Lower lobe of right lung (tissue), 2 donors: ENCODE data around the gene HBM. TPM values are rescaled to one million over a fixed set of nuclear protein-coding genes. Genes with fewer than 3 reads are reported as not detected.
"Not testable (repeated sequence)": the region's sequence is repeated elsewhere in the genome, so short reads cannot be mapped to it uniquely, and the experiment has no call there.

Experiments used
- ATAC-seq, 2 donors: fragments of 200-7000 bp; cut with Tn5 transposase; one replicate each; pipeline ENCODE4 v1.9.1; 2020 to 2022; ENCODE audit warnings: mild to moderate bottlenecking in 2 of 2, moderate library complexity in 2 of 2
- DNase-seq: peaks from one replicate; pipeline ENCODE4 v3.0.0-alpha.2; 2020
- H3K27ac ChIP-seq: fragments of 200-600 bp; one replicate; pipeline ENCODE4 v1.8.0; 2022
- H3K27me3 ChIP-seq: fragments of 200-600 bp; one replicate; pipeline ENCODE4 v1.8.0; 2022; ENCODE audit warnings: low read depth
- H3K36me3 ChIP-seq: fragments of 200-600 bp; one replicate; pipeline ENCODE4 v1.8.0; 2022; ENCODE audit warnings: mild to moderate bottlenecking
- H3K4me1 ChIP-seq: fragments of 200-600 bp; one replicate; pipeline ENCODE4 v1.8.0; 2022
- H3K4me3 ChIP-seq: fragments of 200-600 bp; one replicate; pipeline ENCODE4 v1.8.0; 2022; ENCODE audit warnings: mild to moderate bottlenecking
- H3K9me3 ChIP-seq: fragments of 200-600 bp; one replicate; pipeline ENCODE4 v1.8.0; 2022
- CTCF ChIP-seq: fragments of 200-600 bp; IDR thresholded peaks from one replicate; pipeline ENCODE4 v1.8.0; 2022; ENCODE audit warnings: antibody characterized with exemption, mild to moderate bottlenecking
- intact Hi-C: fragments of 100-400 bp; cut with DNase I; formaldehyde crosslinking; loops from one replicate; pipeline ENCODE4 v1.11.0; 2022
- total RNA-seq: library from RNA; stranded (reverse); fragmentation: NEBNext Ultra II Directional; extraction: Animal tissue kit (Norgen Biotek cat#: 25700); gene quantifications from one replicate; pipeline ENCODE4 v1.2.1, GENCODE V29; 2021
- donor health status: DM: no; HTN: yes; CAD: no; lungs with severe emphysema.

Gene HBM
- total RNA-seq, 1 donor from 2014 or later: not detected

GRCh38 chr16:119835-120491 lies 45.8 kb upstream of the HBM start:
- no peak for TF ChIP-seq CTCF
- Histone ChIP-seq H3K27ac (no peak overlapping the region), H3K4me1 (no peaks in the 10 kb centered on the region), H3K4me3 (no peak overlapping the region), H3K36me3 (peaks cover 35% of the 10 kb centered on the region), H3K9me3 (no peaks in the 10 kb centered on the region), H3K27me3 (no peaks in the 10 kb centered on the region)
- intact Hi-C loops: no loop called here
- no peak for DNase-seq
- ATAC-seq: no peak

GRCh38 chr16:120756-121155 lies 45.0 kb upstream of the HBM start:
- H3K4me3 ChIP-seq: no peak overlapping the region
- peaks cover 33% of the 10 kb centered on the region for H3K36me3 ChIP-seq
- intact Hi-C loops: no loop called here
- H3K9me3 ChIP-seq: no peaks in the 10 kb centered on the region
- no peaks in the 10 kb centered on the region for H3K4me1 ChIP-seq
- no peak overlapping the region for H3K27ac ChIP-seq
- no peak for TF ChIP-seq CTCF
- DNase-seq (no peak), ATAC-seq (no peak)
- no peaks in the 10 kb centered on the region for H3K27me3 ChIP-seq

GRCh38 chr16:122361-122760 lies 43.4 kb upstream of the HBM start:
- no peak for DNase-seq
- Histone ChIP-seq H3K9me3 (no peaks in the 10 kb centered on the region), H3K27ac (no peak overlapping the region), H3K27me3 (no peaks in the 10 kb centered on the region), H3K36me3 (peaks cover 24% of the 10 kb centered on the region), H3K4me3 (no peak overlapping the region), H3K4me1 (no peaks in the 10 kb centered on the region)
- intact Hi-C loops: no loop called here
- TF ChIP-seq CTCF: no peak
- ATAC-seq: no peak

DNA sequence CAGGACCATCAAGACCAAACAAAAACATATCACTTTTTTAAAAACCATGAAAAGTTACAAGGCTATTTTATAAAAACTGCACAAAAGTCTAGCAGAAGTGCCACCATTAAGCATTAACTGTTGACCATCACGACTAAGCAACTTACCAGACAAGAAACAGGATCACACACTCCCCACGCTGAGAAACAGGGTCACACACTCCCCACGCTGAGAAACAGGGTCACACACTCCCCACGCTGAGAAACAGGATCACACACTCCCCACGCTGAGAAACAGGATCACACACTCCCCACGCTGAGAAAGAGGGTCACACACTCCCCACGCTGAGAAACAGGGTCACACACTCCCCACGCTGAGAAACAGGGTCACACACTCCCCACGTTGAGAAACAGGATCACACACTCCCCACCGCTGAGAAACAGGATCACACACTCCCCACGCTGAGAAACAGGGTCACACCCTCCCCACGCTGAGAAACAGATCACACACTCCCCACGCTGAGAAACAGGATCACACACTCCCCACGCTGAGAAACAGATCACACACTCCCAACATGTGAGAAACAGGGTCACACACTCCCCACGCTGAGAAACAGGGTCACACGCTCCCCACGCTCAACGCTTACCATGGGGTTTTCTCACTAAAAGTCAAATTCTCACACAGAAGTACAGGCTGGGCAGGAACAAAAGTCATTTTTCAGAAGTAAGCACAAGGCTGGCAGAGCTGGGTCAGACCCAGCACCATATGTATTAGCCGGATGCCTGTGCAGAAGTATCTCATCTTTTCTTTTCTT lies 42.0 kb upstream of the HBM start:
- H3K36me3 ChIP-seq: peaks cover 22% of the 10 kb centered on the region
- intact Hi-C loops, ATAC-seq, H3K4me1 ChIP-seq, DNase-seq, H3K9me3 ChIP-seq, H3K4me3 ChIP-seq, H3K27ac ChIP-seq, H3K27me3 ChIP-seq: not testable (repeated sequence)

GRCh38 chr16:125011-125410 lies 40.8 kb upstream of the HBM start:
- peaks cover 22% of the 10 kb centered on the region for H3K36me3 ChIP-seq
- DNase-seq (no peak), ATAC-seq (no peak)
- no peak for TF ChIP-seq CTCF
- H3K4me1 ChIP-seq: no peaks in the 10 kb centered on the region
- H3K4me3 ChIP-seq: no peak overlapping the region
- intact Hi-C loops: no loop called here
- H3K27me3 ChIP-seq: no peaks in the 10 kb centered on the region
- no peaks in the 10 kb centered on the region for H3K9me3 ChIP-seq
- no peak overlapping the region for H3K27ac ChIP-seq

- ATAC-seq: no peak
Measured at GRCh38 chr16:129075-129474, 36.7 kb upstream of the HBM start.

More at GRCh38 chr16:129075-129474, 36.7 kb upstream of the HBM start:
- intact Hi-C loops: no loop called here
- no peaks in the 10 kb centered on the region for H3K27me3 ChIP-seq
- H3K9me3 ChIP-seq: no peaks in the 10 kb centered on the region
- DNase-seq: no peak
- no peak overlapping the region for H3K27ac ChIP-seq
- H3K4me1 ChIP-seq: no peaks in the 10 kb centered on the region
- no peak overlapping the region for H3K4me3 ChIP-seq
- H3K36me3 ChIP-seq: peaks cover 9% of the 10 kb centered on the region
- TF ChIP-seq CTCF: no peak
